GM12878 (cell line): Measurements from ENCODE around the gene PMM2. TPM values are rescaled to one million over a fixed set of nuclear protein-coding genes. Genes with fewer than 3 reads are reported as not detected.

ENCODE experiments used
- ATF2 ChIP-seq: IDR thresholded peaks from 2 replicates; pipeline ENCODE4 v1.6.1; 2012; ENCODE audit warnings: low read length, inconsistent platforms
- ATF3 ChIP-seq: IDR thresholded peaks from 2 replicates; pipeline ENCODE4 v1.6.1; 2011; ENCODE audit warnings: low read depth, mild to moderate bottlenecking, low read length, moderate library complexity, borderline replicate concordance; ENCODE audit errors: extremely low read depth
- ATF7 ChIP-seq: fragments of 450-650 bp; IDR thresholded peaks from 2 replicates; pipeline ENCODE4 v1.6.1; 2016; ENCODE audit warnings: low read depth, mild to moderate bottlenecking
- BCLAF1 ChIP-seq: fragments of 450-650 bp; IDR thresholded peaks from 2 replicates; pipeline ENCODE4 v1.6.1; 2017; ENCODE audit warnings: antibody characterized with exemption, mild to moderate bottlenecking, moderate library complexity
- DPF2 ChIP-seq: fragments of 450-650 bp; IDR thresholded peaks from 2 replicates; pipeline ENCODE4 v1.6.1; 2017; ENCODE audit warnings: mild to moderate bottlenecking
- E2F4 ChIP-seq: IDR thresholded peaks from 2 replicates; pipeline ENCODE4 v1.6.1; 2012; ENCODE audit warnings: low read depth, low read length, improper control_type of control experiment
- E4F1 ChIP-seq: fragments of 450-650 bp; IDR thresholded peaks from 2 replicates; pipeline ENCODE4 v1.6.1; 2018; ENCODE audit warnings: borderline replicate concordance, mild to moderate bottlenecking; ENCODE audit not compliant: partially characterized antibody
- HDAC6 ChIP-seq: fragments of 200-600 bp; sonication (generic); IDR thresholded peaks from one replicate; pipeline ENCODE4 v1.8.0; 2017; ENCODE audit warnings: antibody characterized with exemption; ENCODE audit not compliant: unreplicated experiment
- HDGF ChIP-seq: fragments of 450-650 bp; IDR thresholded peaks from 2 replicates; pipeline ENCODE4 v1.6.1; 2016; ENCODE audit warnings: antibody characterized with exemption
- NFYA ChIP-seq: IDR thresholded peaks from 2 replicates; pipeline ENCODE4 v1.6.1; 2011; ENCODE audit warnings: low read depth, mild to moderate bottlenecking, low read length, improper control_type of control experiment, borderline replicate concordance
- NR2C2 ChIP-seq: IDR thresholded peaks from 2 replicates; pipeline ENCODE4 v1.6.1; 2011; ENCODE audit warnings: borderline replicate concordance, low read depth; ENCODE audit not compliant: control insufficient read depth, insufficient read length
- POLR2A ChIP-seq: IDR thresholded peaks from 2 replicates; pipeline ENCODE4 v1.6.1; 2011; ENCODE audit warnings: low read depth, mild to moderate bottlenecking, low read length
- RELB ChIP-seq: fragments of 450-650 bp; IDR thresholded peaks from 2 replicates; pipeline ENCODE4 v1.6.1; 2017; ENCODE audit warnings: low read depth, mild to moderate bottlenecking, moderate library complexity
- RFX5 ChIP-seq: IDR thresholded peaks from 2 replicates; pipeline ENCODE4 v1.6.1; 2011; ENCODE audit warnings: low read depth, low read length, improper control_type of control experiment
- SIN3A ChIP-seq: IDR thresholded peaks from 2 replicates; pipeline ENCODE4 v1.6.1; 2012; ENCODE audit warnings: low read depth, low read length, improper control_type of control experiment
- SMC3 ChIP-seq: IDR thresholded peaks from 2 replicates; pipeline ENCODE4 v1.6.1; 2011; ENCODE audit warnings: low read length, improper control_type of control experiment, borderline replicate concordance
- STAT1 ChIP-seq: fragments of 450-650 bp; conservative IDR thresholded peaks from 2 replicates; pipeline ENCODE4 v1.6.1; 2014; ENCODE audit warnings: antibody characterized with exemption, mild to moderate bottlenecking
- WRNIP1 ChIP-seq: IDR thresholded peaks from 2 replicates; pipeline ENCODE4 v1.6.1; 2011; ENCODE audit warnings: low read depth, low read length, improper control_type of control experiment, borderline replicate concordance
- polyA plus RNA-seq, 11 experiments: library from polyadenylated mRNA; depleted of rRNA in 4 of 11; unstranded in 6 of 11; stranded (reverse) in 5 of 11; fragments of >200 nt; fragmentation: Nextera tagmentation in 4 of 11; fragmentation: Illumina TruSeq in 1 of 11; extraction: Ambion mirVana in 4 of 11; extraction: Trizol in 1 of 11; gene quantifications; 1 replicate in 1 of 11; 2 replicates in 10 of 11; pipeline versions ENCODE4 v1.2.1 to v1.2.3, GENCODE V29; 2011 to 2016; ENCODE audit warnings: inconsistent platforms in 2 of 11, missing spikeins in 2 of 11, low read depth in 1 of 11
- total RNA-seq, 4 experiments: library from RNA; depleted of rRNA in 3 of 4; stranded (reverse); fragments of >200 nt in 3 of 4; fragmentation: Illumina TruSeq in 1 of 4; extraction: Trizol in 1 of 4; gene quantifications; 2 replicates each; pipeline versions ENCODE4 v1.2.1 to v1.2.3, GENCODE V29; 2013 to 2021

The PMM2 gene
- total and polyA plus RNA-seq, 10 of the 15 experiments (the other 5 are each of a cell fraction or from before 2014, with no cell fraction given) = 22.6 to 69.4 (median 52.3) TPM

- no peak for TF ChIP-seq DPF2
- peak; percentile 94 for TF ChIP-seq HDGF
- TF ChIP-seq HDAC6 = no peak
- 0 out of 2 replicates have a peak, but pooled peaks have one; percentile 55 for TF ChIP-seq RELB
- no peak for TF ChIP-seq NR2C2
- TF ChIP-seq ATF3 = no peak
- peak; percentile 96 for TF ChIP-seq SIN3A
- no peak for TF ChIP-seq NFYA
- no peak for TF ChIP-seq RFX5
- TF ChIP-seq E2F4 = no peak
- TF ChIP-seq STAT1 = no peak
- TF ChIP-seq WRNIP1 = no peak
- TF ChIP-seq E4F1 = peak; percentile 92
- TF ChIP-seq ATF2 = no peak
- TF ChIP-seq BCLAF1 = no peak
- no peak for TF ChIP-seq SMC3
- TF ChIP-seq ATF7 = no peak
- TF ChIP-seq POLR2A = peak; percentile 99
These were observed at the start of gene PMM2, which contains the start of gene TMEM186 (continued) for GRCh38 chr16:8797364-8798173.
